GM12878 (cell line): Measurements from ENCODE around the gene PARN. TPM values are rescaled to one million over a fixed set of nuclear protein-coding genes. Genes with fewer than 3 reads are reported as not detected.

Experiments
- ATAC-seq: fragments of 200-7000 bp; cut with Tn5 transposase; 3 replicates; pipeline ENCODE4 v1.9.1; 2020; ENCODE audit warnings: mild to moderate bottlenecking, moderate library complexity
- BruUV-seq: library from RNA; stranded (reverse); fragments of 400-500 nt; replicated peaks from 2 replicates; lab custom pipeline; 2021; lab: Mats Ljungman, UMichigan
- CTCF ChIA-PET: fragments of 300-600 bp; sonication (Branson Sonifier 250); formaldehyde crosslinking; extraction: SDS; loops from one replicate; lab custom pipeline; 2021; ENCODE audit warnings: inconsistent platforms; lab: Yijun Ruan, JAX
- POLR2A ChIA-PET: fragments of 350-600 bp; formaldehyde crosslinking; extraction: SDS; loops from one replicate; lab custom pipeline; 2021; ENCODE audit warnings: inconsistent platforms; lab: Charles Lee
- RAD21 ChIA-PET: fragments of 300-600 bp; sonication (Branson Sonifier 250); formaldehyde crosslinking; loops from one replicate; lab custom pipeline; 2023; ENCODE audit warnings: antibody characterized with exemption; ENCODE audit not compliant: unreplicated experiment; lab: Charles Lee
- SMC1A ChIA-PET: fragments of 300-600 bp; sonication (Branson Sonifier 250); formaldehyde crosslinking; loops from one replicate; lab custom pipeline; 2023; ENCODE audit not compliant: unreplicated experiment, uncharacterized antibody; lab: Charles Lee
- DNase-seq: peaks from one replicate; pipeline ENCODE4 v3.0.0-alpha.2; 2011; ENCODE audit warnings: low read depth, low spot score
- FAIRE-seq: peaks from 3 replicates; lab custom pipeline; 2011; peaks lifted over from hg19 to GRCh38; lab: Jason Lieb, UNC
- H2AFZ ChIP-seq: 2 replicates; pipeline ENCODE4 v1.6.0; 2011; ENCODE audit warnings: low read depth, low read length, control low read depth; ENCODE audit not compliant: control insufficient read depth
- H3K27ac ChIP-seq: 2 replicates; pipeline ENCODE4 v1.5.1; 2011; ENCODE audit warnings: control low read depth; ENCODE audit not compliant: control insufficient read depth, insufficient read depth
- H3K27me3 ChIP-seq, 2 experiments: replicated peaks in 1 of 2; 2 replicates each; pipeline versions ENCODE4 v1.6.0 to v1.6.1; 2011; ENCODE audit warnings: low read length in 1 of 2; ENCODE audit not compliant: control insufficient read depth in 2 of 2, insufficient read depth in 2 of 2
- H3K36me3 ChIP-seq, 2 experiments: 2 replicates each; pipeline ENCODE4 v1.5.1; 2011; ENCODE audit warnings: low read length in 1 of 2; ENCODE audit not compliant: control insufficient read depth in 2 of 2, insufficient read depth in 2 of 2
- H3K4me1 ChIP-seq: 2 replicates; pipeline ENCODE4 v1.6.1; 2011; ENCODE audit warnings: mild to moderate bottlenecking, low read length, moderate library complexity, mixed read lengths; ENCODE audit not compliant: control insufficient read depth, insufficient read depth
- H3K4me2 ChIP-seq: 2 replicates; pipeline ENCODE4 v1.6.0; 2011; ENCODE audit warnings: control low read depth; ENCODE audit not compliant: control insufficient read depth, insufficient read depth
- H3K4me3 ChIP-seq: fragments of 200-600 bp; sonication (generic); 2 replicates; pipeline ENCODE4 v1.5.1; 2016
- H3K79me2 ChIP-seq: 2 replicates; pipeline ENCODE4 v1.6.0; 2011; ENCODE audit warnings: low read length; ENCODE audit not compliant: control insufficient read depth, insufficient read depth
- H3K9ac ChIP-seq: 2 replicates; pipeline ENCODE4 v1.8.0; 2011; ENCODE audit warnings: low read length, control low read depth, mixed read lengths; ENCODE audit not compliant: control insufficient read depth, insufficient read depth
- H3K9me3 ChIP-seq: replicated peaks from 3 replicates; pipeline ENCODE4 v1.5.1; 2011; ENCODE audit warnings: mild to moderate bottlenecking, low read length; ENCODE audit not compliant: control insufficient read depth, insufficient read depth
- H4K20me1 ChIP-seq: 2 replicates; pipeline ENCODE4 v1.6.0; 2011; ENCODE audit not compliant: control insufficient read depth, insufficient read depth
- ATF2 ChIP-seq: IDR thresholded peaks from 2 replicates; pipeline ENCODE4 v1.6.1; 2012; ENCODE audit warnings: low read length, inconsistent platforms
- ATF7 ChIP-seq: fragments of 450-650 bp; IDR thresholded peaks from 2 replicates; pipeline ENCODE4 v1.6.1; 2016; ENCODE audit warnings: low read depth, mild to moderate bottlenecking
- BACH1 ChIP-seq: fragments of 450-650 bp; IDR thresholded peaks from 2 replicates; pipeline ENCODE4 v1.6.1; 2017; ENCODE audit warnings: mild to moderate bottlenecking, borderline replicate concordance
- CBX3 ChIP-seq: fragments of 200-600 bp; sonication (generic); IDR thresholded peaks from 2 replicates; pipeline ENCODE4 v1.6.1; 2016; ENCODE audit warnings: low read depth, borderline replicate concordance
- E2F8 ChIP-seq: fragments of 450-650 bp; IDR thresholded peaks from 2 replicates; pipeline ENCODE4 v1.6.1; 2018; ENCODE audit warnings: mild to moderate bottlenecking, low read depth, moderate library complexity; ENCODE audit not compliant: partially characterized antibody
- EP300 ChIP-seq, 2 experiments: fragments of 150-350 bp in 1 of 2; IDR thresholded peaks; 2 replicates each; pipeline ENCODE4 v1.6.1; 2011 to 2012; ENCODE audit warnings: low read depth in 2 of 2, low read length in 2 of 2, borderline replicate concordance in 1 of 2, improper control_type of control experiment in 1 of 2, inconsistent platforms in 1 of 2; ENCODE audit not compliant: control insufficient read depth in 1 of 2
- GABPA ChIP-seq: IDR thresholded peaks from 2 replicates; pipeline ENCODE4 v1.6.1; 2014; ENCODE audit warnings: antibody characterized with exemption, low read depth, mild to moderate bottlenecking, inconsistent platforms
- GATAD2B ChIP-seq: fragments of 450-650 bp; conservative IDR thresholded peaks from 2 replicates; pipeline ENCODE4 v1.6.1; 2017; ENCODE audit warnings: low read depth, mild to moderate bottlenecking, moderate library complexity
- HDAC2 ChIP-seq: fragments of 200-600 bp; sonication (generic); IDR thresholded peaks from 2 replicates; pipeline ENCODE4 v1.6.1; 2017
- IRF5 ChIP-seq: fragments of 450-650 bp; IDR thresholded peaks from 2 replicates; pipeline ENCODE4 v1.6.1; 2017; ENCODE audit warnings: borderline replicate concordance
- MEF2A ChIP-seq: IDR thresholded peaks from 2 replicates; pipeline ENCODE4 v1.6.1; 2011; ENCODE audit warnings: low read depth, mild to moderate bottlenecking, low read length, moderate library complexity; ENCODE audit not compliant: insufficient read depth
- NFYB ChIP-seq: IDR thresholded peaks from 2 replicates; pipeline ENCODE4 v1.6.1; 2011; ENCODE audit warnings: low read depth, mild to moderate bottlenecking, low read length, improper control_type of control experiment, moderate library complexity; ENCODE audit not compliant: insufficient read depth
- RELA ChIP-seq: fragments of 450-650 bp; IDR thresholded peaks from 2 replicates; pipeline ENCODE4 v1.8.0; 2014; ENCODE audit warnings: borderline replicate concordance; ENCODE audit not compliant: partially characterized antibody
- TCF12 ChIP-seq: IDR thresholded peaks from 2 replicates; pipeline ENCODE4 v1.6.1; 2011; ENCODE audit warnings: low read depth, mild to moderate bottlenecking, low read length
- ZBED1 ChIP-seq: IDR thresholded peaks from 2 replicates; pipeline ENCODE4 v1.6.1; 2016; ENCODE audit warnings: borderline replicate concordance
- ZNF217 ChIP-seq: fragments of 450-650 bp; IDR thresholded peaks from 2 replicates; pipeline ENCODE4 v1.6.1; 2017; ENCODE audit warnings: antibody characterized with exemption, mild to moderate bottlenecking
- WGBS: methylation state at CpG from one replicate; pipeline ENCODE4 v1.1.6; 2016; ENCODE audit warnings: low lambda C conversion rate; ENCODE audit not compliant: insufficient replicate concordance, insufficient coverage; ENCODE audit errors: missing lambda C conversion rate; 5-methylcytosine and 5-hydroxymethylcytosine counted together
- in situ Hi-C: fragments of 300-500 bp; cut with MboI; formaldehyde crosslinking; loops from 9 replicates; pipeline ENCODE4 v1.14.3; 2018; ENCODE audit warnings: mixed read lengths
- intact Hi-C: fragments of 100-400 bp; cut with micrococcal nuclease; formaldehyde crosslinking; loops from one replicate; pipeline ENCODE4 v1.14.2; 2022; ENCODE audit not compliant: unreplicated experiment
- polyA plus RNA-seq, 11 experiments: library from polyadenylated mRNA; depleted of rRNA in 4 of 11; unstranded in 6 of 11; stranded (reverse) in 5 of 11; fragments of >200 nt; fragmentation: Nextera tagmentation in 4 of 11; fragmentation: Illumina TruSeq in 1 of 11; extraction: Ambion mirVana in 4 of 11; extraction: Trizol in 1 of 11; gene quantifications; 1 replicate in 1 of 11; 2 replicates in 10 of 11; pipeline versions ENCODE4 v1.2.1 to v1.2.3, GENCODE V29; 2011 to 2016; ENCODE audit warnings: inconsistent platforms in 2 of 11, missing spikeins in 2 of 11, low read depth in 1 of 11
- total RNA-seq, 4 experiments: library from RNA; depleted of rRNA in 3 of 4; stranded (reverse); fragments of >200 nt in 3 of 4; fragmentation: Illumina TruSeq in 1 of 4; extraction: Trizol in 1 of 4; gene quantifications; 2 replicates each; pipeline versions ENCODE4 v1.2.1 to v1.2.3, GENCODE V29; 2013 to 2021

The PARN gene
- total and polyA plus RNA-seq, 10 of the 15 experiments (the other 5 are each of a cell fraction or from before 2014, with no cell fraction given) = 15.6 to 77.3 (median 47.7) TPM

- ATAC-seq = no peak
- in situ Hi-C loops = loop anchor here (5.0 kb wide), 2 partner anchors 238 to 603 kb away; partner anchors contain the start of gene ERCC4
- H3K9ac ChIP-seq = no peak overlapping the region
- WGBS = 96% methylated on average over 5 of the region's 5 CpGs
- DNase-seq = no peak
- peaks cover 2 to 5% of the 10 kb centered on the region in 2 experiments; a peak in 2 of 4 replicates for H3K36me3 ChIP-seq
- no peak for TF ChIP-seq GATAD2B
- TF ChIP-seq ATF2 = no peak
- no peak for TF ChIP-seq TCF12
- TF ChIP-seq GABPA = no peak
- no peak for TF ChIP-seq MEF2A
- no peak for TF ChIP-seq RELA
- no peak for TF ChIP-seq NFYB
- no peak for TF ChIP-seq E2F8
- no peak for TF ChIP-seq CBX3
- no peak for TF ChIP-seq HDAC2
- TF ChIP-seq ZNF217 = no peak
- TF ChIP-seq ATF7 = no peak
- no peak for TF ChIP-seq EP300 (IDR thresholded peaks at IDR 0.05; ENCODE audit: borderline replicate concordance in 1 of 2, control insufficient read depth in 1 of 2, low read depth in 2 of 2, low read length in 2 of 2)
- no peak for TF ChIP-seq IRF5
- TF ChIP-seq ZBED1 = no peak
- TF ChIP-seq BACH1 = no peak
- no peaks in the 10 kb centered on the region for H4K20me1 ChIP-seq
- H2AFZ ChIP-seq = no peak overlapping the region
- no peak overlapping the region for H3K4me3 ChIP-seq
- ChIA-PET SMC1A (interaction anchor here (3.9 kb wide), 2 partner anchors 219 to 224 kb away, joined by 28 to 31 read pairs; no protein-coding TSS in a partner anchor), CTCF (interaction anchor here (2.6 to 7.9 kb wide), 2 partner anchors 225 to 602 kb away, joined by 7 to 85 read pairs; no protein-coding TSS in a partner anchor), RAD21 (interaction anchor here (0.6 kb wide), 1 partner anchor 222 kb away, joined by 3 read pairs; no protein-coding TSS in a partner anchor), POLR2A (no interaction called here)
- no peak for FAIRE-seq
- no peak overlapping the region for H3K4me2 ChIP-seq
- H3K27me3 ChIP-seq = no peaks in the 10 kb centered on the region
- no TSS peak for BruUV-seq
- no peaks in the 10 kb centered on the region for H3K9me3 ChIP-seq
- peaks cover 12% of the 10 kb centered on the region; the same call in 1 of the 2 replicates for H3K4me1 ChIP-seq
- intact Hi-C loops = no loop called here
- H3K79me2 ChIP-seq = peaks cover 3% of the 10 kb centered on the region
- no peak overlapping the region for H3K27ac ChIP-seq
These were observed 104.5 kb downstream of the PARN start for GRCh38 chr16:14525596-14525995.
